COR-L47 (cell line): Measurements from ENCODE around the gene LHPP.

Experiments used
- DNase-seq: peaks from one replicate; lab custom pipeline; 2025; lab: John Stamatoyannopoulos, UW

LHPP gene

DNA sequence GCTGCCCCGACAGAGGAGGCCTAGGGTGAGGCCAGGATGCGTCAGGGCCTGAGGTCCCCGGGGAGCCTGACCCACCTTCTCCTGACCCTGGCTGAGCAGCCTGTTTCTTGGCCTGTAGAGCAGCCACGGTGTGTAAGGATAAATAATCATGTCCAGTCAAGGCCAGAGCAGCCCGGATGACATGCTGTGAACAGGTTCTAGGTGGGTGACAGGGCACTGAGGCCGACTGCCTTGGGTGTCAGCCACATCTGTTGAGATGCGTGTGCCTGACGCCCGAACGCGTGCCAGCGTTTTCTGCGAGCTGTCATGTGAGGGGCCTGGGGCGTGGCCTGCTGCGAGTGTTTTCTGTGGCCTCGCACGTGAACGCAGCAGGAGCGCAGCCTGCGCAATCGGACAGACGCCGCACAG lies 164.2 kb downstream of the LHPP start:
- DNase-seq, result no peak

DNA sequence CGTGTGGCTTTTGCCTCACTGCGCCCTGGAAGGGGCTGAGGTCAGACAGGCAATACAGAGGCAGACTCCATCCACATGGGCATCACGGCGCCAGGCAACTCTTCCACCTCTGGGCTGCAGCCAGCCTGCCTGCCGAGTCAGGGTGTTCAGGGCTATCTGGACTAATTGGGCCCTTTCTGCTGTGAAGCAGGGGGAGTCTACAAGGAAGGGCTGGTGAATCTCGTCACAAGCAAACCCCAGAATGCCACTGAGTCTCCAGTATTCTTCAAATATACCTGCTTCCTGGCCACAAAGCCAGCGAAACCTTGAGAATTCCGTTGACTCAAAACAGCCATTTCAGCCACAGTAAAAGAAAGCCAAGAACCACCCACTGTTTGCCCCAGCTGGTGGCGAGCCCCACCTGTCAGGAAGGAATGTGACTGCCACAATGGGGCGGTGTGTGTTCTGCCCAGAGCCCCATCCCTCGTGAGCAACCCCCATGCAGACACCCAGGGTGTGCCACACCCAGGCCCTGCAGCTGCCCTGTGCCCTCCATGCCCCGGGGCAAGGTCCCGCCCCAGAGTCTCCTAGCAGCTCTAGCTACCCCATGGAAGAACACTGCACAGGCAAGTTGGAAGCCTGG lies 165.2 kb downstream of the LHPP start:
- DNase-seq, result peak; percentile 43

DNA sequence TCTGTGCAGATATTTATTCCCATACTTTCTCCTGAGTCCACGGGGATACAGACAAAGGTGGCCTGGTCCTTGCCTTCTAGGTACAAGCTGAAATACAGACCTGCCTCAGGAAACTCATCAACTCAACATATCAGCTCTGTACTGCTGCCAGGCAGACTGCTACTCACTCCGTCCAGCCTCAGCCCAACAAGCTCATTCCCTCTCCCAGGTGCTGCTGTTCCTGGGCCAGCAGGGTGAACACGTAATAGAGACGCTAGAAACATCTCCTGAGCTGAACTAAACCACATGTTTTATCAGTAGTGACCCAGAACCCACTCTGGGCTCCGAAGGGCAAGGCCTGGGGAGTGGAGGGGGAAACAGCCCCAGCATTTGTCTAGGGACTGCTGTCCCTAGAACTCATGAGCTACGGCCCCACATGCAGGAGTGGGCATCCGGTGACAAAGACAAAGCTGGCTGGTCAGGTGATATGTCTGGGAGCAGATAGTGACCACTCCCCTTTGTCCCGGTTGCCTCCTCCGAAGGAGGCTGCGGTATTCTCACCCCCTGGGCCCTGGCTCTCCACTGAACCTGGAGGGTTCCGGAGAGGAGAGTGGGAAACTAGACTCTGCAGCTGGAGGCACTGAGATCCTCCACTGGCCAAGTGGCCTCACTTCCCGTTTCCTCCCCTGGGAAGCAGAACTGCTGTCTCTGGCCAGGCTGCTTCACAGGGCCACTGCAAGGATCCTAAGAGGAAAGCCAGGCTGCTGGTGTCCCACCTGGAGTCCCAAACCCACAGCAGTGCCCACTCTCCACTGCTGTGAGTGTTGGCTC lies 166.4 kb downstream of the LHPP start:
- DNase-seq, result no peak

DNA sequence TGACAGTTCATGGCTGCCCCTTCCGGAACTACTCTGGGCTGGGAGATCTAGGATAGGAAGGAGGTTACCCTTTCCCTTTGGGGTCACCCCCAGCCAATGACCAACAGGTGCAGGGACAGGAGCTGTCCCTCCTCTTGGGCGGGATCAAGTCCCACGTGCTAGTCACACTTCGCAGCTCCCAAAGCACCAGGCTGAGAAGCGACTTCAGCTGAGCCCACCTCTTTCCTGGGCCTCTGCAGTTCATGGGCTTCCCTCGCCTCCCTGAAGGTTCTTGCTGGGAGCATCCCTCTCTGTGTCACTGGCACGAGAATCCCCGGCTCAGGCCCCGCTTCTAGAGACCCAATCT lies 167.0 kb downstream of the LHPP start:
- DNase-seq, result no peak

DNA sequence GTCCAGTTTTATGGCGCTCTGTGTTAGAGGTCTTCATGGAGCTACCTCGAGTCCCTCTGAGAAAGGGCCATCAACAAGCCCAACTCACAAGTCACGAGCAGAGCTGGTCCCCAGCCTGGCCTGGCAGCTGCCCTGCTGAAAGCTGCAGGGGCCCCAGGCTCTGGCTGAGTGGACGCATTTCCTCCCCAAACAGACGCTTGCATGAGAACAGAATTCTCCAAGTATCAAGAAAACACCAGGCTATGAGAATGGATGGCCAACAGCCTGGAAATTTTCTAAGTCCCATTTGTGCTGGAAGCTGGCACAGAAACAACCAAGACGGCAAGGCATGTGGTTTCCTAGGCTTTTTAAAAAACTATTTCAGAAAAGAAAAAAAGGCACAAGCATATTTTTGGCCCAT lies 167.8 kb downstream of the LHPP start:
- DNase-seq, result no peak

DNA sequence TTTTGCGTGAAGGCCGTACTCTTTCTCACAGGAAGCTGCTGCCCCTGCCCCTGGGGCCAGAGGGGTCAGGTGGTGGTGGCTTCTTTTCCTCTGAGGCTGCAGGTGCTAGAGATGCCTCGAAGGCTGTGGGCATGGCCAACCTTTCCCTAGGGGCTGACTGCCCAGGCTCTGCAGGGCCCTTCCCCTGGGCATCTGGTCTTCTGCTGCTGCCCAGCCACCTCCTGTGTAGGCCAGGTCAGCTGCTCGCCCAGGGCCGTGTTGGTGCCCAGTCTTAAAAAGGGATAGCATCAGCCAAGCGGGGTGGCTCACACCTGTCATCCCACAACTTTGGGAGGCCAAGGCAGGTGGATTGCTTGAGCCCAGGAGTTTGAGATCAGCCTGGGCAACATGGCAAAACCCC lies 168.2 kb downstream of the LHPP start:
- no peak for DNase-seq

DNA sequence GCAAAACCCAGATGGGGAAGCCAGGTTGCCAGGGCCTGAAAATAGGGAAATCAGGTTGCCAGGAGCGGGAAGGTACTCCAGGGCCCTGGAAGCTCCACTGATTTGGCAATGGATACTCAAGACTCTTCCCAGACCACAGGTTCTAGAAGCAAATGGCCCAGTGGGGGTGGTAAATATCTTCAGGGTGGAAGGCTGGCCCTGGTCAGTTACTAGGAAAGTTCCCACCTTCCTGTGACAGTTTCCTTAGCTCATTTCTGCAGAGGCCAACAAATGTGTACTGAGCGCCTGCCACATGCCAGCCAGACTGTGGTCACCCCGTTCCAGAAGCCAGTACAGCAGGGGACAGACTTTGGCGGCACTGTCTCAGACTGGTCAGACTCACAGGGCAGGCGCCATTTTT lies 168.9 kb downstream of the LHPP start:
- DNase-seq, result no peak

DNA sequence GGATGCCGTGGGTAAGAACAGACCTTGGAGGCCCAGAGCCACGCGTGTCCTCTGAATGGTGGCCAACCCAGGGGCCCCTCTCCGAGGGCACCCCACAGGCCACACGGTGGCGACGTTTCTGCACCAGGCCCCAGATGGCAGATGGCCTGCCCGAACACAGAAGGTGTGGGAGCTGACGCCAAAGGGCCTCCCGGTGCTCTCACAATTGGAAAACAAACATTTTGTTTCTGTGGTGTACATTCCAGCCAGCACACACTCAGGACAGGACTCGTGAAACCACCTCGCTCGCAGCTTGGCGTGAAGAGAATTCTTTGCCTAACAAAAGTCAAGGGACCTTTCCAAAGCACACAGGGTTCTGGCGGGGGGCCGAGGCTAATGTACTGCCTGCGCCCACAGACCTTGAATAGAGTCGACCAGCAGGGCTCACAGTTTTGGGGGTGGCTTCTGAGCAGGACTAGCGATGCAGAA lies 170.5 kb downstream of the LHPP start:
- DNase-seq, result peak; percentile 68

DNA sequence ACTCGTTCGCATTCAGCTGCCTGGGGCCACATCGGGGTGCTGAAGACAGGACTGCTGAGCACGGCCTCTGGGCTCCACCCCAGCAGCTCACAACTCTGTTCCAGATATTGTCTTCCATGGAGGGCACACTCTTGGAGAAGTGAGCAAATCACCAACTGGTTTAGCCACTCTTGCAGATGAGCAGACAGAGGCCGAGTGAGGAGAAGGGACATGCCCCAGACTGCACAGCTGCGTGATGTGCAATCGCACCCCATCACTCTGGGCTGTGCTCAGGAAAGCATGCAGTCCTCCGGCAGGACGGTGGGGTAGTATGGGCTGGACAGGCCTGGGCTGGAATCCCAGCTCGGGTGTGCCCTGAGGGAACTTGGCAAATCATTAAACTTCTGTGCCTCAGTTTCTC lies 170.9 kb downstream of the LHPP start:
- no peak for DNase-seq

DNA sequence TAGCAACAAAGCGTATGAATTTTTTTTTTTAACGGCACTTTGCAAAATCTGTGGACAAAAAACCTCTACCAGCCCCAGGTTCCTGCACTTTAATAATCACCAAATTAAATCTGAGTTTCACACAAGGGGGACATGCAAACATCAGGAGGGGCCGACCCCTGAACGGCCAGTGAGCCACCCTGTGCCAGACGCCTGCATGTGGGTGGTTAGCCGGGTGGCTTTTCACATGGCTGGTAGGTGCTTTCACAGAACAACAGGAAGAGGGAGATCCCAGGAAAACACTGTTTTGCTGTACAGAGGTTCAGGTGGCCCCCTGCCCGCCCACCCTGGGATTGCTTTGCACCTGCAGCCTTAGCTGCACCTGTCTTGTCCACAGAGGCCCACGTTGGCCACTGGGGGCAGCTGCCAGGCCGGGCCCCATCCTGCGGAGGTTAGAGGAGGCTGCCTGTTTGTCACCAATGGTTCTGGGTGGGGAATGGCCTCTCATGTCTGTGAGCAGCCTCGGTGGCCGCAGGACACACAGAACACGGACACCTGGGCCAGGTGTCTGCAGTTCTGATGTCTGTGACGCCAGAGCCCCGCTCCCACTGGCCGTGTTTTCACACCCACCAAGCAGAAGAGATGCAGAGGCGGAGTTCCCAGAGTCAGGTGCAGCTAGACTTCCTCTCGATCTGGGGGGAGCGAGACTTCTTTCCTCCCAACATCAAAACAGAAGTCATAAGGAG lies 174.8 kb downstream of the LHPP start:
- peak; percentile 22 for DNase-seq

DNA sequence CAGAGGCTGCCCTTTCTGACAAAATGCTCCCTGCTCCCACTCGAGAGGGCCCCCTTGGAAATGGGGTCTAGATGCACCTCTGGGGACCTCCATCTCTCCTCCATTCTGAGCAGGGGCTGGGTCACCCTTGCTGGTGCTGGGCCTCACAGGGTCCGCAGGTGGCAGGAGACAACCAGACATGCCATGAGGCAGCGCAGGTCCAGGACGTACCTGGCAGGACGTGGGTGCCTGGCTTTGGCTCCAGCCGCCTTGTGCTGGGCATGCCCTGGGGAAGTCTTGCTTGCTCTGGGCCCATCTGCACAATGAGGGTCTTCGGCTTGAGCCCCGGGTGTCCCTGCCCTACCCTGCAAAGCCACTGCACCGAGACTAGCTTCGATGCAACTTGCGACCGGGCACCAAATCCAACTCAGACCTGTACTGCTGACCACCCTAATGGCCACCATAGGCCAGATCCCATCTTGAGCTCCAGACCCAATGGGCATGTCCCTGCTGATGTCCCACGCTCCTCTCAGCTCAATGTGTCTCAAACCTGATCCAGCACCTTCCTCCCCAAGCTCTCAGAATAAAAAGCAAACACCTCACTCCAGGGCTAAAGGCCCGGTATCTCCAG lies 175.6 kb downstream of the LHPP start:
- DNase-seq, result no peak

DNA sequence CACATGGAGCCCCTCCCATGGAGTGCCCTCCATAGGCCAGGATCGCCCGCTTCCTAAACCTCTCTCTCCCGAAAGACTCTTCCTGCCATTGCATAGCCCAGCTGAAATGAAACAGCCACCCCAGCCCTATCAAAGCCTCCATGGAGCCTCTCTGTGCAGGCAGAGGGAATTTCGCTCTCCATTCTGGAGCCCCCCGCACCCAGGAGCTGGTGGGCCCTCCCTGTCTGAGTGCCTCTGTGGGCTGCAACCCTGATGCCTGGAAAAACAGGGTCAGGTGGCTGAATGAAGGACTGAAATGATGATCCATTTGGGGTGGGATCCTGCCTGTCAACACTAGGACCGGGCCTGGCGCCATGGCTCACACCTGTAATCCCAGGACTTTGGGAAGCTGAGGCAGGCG lies 176.1 kb downstream of the LHPP start:
- DNase-seq, result no peak

DNA sequence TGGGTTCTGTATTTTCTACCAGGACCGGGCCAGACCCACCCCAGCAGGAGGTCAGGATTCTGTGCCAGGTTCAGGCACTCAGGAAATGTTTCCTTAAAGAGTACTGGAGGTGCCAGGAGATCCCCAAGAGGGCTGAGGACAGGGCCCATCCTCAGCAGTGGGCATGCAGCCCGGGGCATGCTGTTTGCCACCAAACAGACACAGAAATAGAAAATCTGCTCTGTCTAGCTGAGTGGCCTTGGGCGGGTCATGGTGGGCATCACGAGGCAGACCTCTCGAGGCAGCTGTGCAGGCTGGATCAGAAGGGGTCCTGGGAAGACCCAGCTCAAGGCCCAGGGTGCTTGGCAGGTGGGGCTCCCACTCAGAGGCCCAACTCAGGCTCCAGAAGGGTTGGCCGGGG lies 177.6 kb downstream of the LHPP start:
- no peak for DNase-seq

DNA sequence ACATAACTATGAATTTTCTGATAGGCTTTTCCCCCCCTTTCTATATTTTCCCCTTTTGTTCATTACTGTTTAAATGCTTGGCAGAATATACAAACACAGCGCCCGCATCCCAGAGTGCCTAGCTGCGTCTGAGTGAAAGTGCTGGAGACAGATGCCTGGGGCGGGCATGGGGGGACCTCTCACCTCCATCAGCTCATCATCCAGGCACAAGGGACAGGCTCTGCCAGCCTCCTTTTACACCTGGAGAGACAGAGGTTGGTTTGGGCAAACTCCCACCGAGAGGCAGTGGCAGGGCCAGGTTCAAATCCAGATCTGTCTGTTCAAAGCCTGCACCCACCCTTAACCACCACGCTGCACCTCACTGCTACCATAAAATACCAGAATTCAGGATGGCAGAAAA lies 178.0 kb downstream of the LHPP start:
- DNase-seq, result no peak

DNA sequence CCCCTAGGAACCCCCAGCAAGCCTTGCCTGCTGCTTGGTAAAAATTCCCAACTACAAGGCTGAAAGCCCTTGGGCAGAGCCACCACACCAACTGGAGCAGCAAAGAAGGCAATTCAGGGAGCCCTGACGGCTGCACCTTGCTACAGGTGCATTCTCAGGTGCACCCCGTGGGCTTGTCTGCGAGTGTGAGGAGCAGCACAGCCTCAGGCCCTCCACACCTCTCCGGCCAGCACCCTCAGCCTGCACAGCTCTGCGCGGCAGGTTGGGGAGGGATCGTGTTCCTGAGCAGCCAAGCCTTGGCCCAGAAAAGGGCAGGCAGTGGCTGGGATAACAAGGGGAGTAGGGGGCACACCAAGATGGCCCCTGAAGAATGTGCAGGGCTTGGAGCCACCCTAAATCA lies 178.4 kb downstream of the LHPP start:
- no peak for DNase-seq

DNA sequence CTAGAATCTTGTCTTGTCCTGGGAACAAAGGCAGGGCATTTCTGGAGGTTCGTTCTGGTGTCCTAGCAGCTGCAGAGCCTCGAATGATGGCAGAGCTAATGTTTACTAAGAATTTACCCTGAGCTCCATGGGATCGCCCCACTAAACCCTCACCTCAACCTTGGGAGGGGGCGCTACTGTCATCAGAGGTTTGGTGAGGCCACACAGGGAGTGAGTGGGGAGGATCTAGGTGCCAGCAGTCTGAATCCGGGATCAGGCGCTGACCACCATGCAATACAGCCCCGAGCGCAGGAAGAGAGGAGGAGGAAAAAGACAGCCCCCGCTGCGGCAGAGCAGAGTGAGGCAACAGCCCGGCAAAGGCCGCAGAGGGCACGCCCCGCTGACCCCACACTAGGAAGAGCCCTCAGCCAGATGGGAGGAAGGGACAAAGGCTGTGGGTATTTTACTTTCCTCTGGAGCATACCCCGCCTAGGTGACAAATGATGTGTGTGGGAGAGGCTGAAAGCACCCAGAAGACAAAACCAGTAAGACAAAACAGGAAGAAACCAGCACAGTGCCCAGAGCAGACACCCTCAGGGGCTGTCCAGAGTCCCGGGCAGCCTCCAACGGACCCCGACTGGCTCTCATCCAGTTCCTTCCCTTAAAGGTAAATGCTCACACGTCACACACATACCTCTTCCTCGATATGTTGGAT lies 179.1 kb downstream of the LHPP start:
- DNase-seq, result no peak

DNA sequence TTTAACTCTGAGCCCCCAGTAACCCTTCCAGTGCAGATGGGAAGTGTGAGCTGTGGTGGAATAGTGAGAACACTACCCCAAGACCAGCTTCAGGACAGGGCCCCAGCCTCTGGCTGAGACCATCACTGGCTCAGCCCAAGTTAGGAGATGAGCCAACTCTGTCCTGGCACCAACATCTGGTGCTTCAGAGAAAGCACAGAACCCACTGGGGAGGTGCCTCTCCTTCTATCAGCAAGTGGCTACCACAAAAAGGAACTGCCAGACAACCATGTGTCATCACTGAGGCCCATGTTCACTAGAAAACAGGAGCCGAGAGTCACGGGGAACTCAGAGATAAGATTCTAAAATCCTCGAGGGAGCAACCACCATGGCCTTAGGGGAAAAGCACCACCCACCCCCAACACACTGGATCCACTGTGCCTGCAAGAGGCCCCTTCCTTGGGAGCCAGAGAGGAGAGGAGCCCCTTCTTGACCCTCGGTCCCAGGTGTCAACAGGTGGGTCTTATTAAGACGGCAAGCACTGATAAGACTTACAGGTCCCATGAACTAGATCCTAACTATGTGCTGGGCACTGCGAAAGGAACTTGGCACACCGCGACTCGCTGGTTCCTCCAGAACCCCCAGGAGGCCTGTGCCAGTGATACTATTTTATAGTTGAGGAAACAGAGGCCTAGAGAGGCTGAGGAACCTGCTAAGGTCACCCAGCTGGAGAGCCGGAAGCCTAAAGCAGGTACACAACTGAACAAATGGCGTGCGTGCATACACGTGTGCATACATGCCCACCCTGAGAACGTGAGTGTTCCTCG lies 179.9 kb downstream of the LHPP start:
- no peak for DNase-seq

DNA sequence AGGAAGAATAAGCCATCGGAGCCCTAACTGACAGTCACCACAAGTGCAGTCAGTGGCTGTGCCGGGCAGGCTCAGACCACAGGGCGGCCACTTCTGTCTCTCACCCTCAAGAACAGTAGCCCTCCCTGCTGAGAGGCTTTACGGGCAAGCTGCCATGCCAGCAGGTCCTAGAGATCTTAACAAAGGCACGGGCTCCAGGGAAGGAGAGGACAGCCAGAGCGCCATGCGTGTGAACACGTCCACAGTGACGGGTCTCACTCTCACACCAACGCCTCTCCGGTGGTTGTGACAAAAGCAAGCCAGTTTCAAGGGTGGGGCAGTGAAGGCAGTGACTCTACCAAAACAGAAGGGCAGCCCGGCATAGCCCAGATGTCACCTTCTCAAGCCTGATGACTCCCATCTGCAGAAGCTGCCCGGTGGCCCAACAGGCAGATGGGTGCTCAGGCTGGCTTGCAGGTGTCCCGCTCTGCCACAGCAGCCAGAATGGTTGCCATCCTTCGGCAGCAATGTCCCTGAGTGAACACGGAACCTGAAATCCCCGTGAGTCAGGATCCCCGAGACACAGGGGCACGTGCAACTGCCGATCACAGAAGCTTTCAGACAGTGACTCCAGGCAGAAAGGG lies 180.6 kb downstream of the LHPP start:
- peak; percentile 63 for DNase-seq

DNA sequence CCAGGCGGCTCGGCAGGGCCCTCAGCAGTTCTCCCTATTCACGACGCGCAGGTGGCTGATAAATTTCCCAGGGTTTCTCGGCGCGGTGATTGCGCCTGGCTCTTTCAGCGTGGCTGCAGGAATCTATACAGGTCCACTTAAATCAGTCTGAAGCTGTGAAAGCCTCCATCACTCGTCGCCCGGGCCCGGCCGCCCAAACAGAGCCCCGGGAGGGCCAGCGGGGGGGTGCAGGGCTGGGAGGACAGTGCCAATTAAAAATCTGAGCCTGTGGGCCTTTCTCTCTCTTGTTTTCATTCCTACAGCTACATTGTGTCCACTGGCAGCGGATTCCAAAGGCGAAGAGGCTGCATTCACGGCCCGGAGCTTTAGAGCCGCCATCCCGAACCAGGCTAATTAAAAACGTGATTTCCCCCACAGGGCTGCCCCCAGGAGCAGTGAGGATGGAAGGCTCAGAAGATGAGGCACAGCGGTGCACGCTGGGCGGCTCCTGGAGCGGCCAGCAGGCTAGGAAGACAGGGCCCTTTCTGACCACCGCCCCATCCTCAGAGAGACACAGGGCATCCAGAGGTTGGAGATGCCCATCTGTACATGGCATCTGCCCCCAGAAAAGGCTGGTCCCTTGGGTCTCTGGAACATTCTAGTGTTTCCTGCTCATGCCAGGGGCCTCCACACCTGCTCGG lies 181.8 kb downstream of the LHPP start:
- DNase-seq, result no peak

DNA sequence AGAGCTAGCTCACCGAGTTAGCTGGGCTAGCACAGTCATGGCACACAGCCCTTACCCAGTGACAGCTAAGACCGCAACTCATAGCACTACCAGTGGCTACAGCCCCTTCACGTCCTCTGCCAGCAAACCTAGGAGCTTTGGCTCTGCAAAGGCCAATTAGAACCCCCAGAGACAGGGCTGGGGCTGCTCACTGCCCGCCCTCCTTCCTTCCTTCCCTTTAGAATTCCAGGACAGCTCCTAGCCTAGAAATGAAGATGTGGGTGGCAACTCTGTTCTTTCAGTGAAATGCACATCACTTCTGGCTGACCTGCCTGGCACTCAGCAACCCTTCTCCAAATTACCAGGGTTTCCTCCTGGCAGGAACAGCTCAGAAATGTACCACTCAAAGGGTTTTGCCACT lies 182.6 kb downstream of the LHPP start:
- DNase-seq, result no peak
